GM08714 (cell line): ENCODE data around the gene CAMK2D.

ENCODE experiments used
- H3K4me3 ChIP-seq: fragments of 200-500 bp; sonication (Bioruptor generic); 2 replicates; pipeline ENCODE4 v1.5.1; 2014; ENCODE audit warnings: mild to moderate bottlenecking, low read length, inconsistent platforms
- ZNF274 ChIP-seq: IDR thresholded peaks from 2 replicates; pipeline ENCODE4 v1.6.1; 2012; ENCODE audit warnings: mild to moderate bottlenecking, low read depth, low read length

CAMK2D gene

GRCh38 chr4:113502906-113503305, 258.6 kb downstream of the CAMK2D start:
- no peak for TF ChIP-seq ZNF274
- H3K4me3 ChIP-seq: no peak overlapping the region

- no peak overlapping the region for H3K4me3 ChIP-seq
- TF ChIP-seq ZNF274: no peak
Observed at GRCh38 chr4:113502476-113502875, 259.1 kb downstream of the CAMK2D start.

GRCh38 chr4:113500424-113500823, 261.1 kb downstream of the CAMK2D start:
- H3K4me3 ChIP-seq: no peak overlapping the region
- no peak for TF ChIP-seq ZNF274

- no peak for TF ChIP-seq ZNF274
- no peak overlapping the region for H3K4me3 ChIP-seq
Observed at GRCh38 chr4:113499696-113500095, 261.8 kb downstream of the CAMK2D start.

- no peak for TF ChIP-seq ZNF274
Observed at GRCh38 chr4:113499166-113499565, 262.4 kb downstream of the CAMK2D start.

GRCh38 chr4:113497154-113497884, 264.2 kb downstream of the CAMK2D start:
- TF ChIP-seq ZNF274: no peak
- H3K4me3 ChIP-seq: no peak overlapping the region

More at GRCh38 chr4:113499166-113499565, 262.4 kb downstream of the CAMK2D start:
- H3K4me3 ChIP-seq: no peak overlapping the region

DNA sequence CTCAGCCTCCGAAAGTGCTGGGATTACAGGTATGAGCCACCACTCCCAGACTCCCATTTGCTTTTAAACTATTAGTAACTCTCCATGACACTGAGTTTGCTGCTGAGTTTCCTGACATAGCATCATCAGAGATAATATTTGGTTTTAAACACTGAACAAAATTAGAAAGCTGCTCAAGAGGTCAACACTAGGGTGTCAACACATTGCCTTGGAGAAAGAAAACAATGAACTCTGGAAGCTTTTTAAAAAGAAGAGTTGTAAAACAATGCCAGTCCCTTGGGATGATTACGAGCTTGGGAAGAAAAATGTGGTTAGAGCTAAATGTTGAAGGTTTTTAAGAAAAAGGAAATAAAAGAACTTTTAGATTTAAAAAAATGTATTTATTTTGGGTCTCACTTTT, 264.8 kb downstream of the CAMK2D start:
- H3K4me3 ChIP-seq: no peak overlapping the region
- no peak for TF ChIP-seq ZNF274

DNA sequence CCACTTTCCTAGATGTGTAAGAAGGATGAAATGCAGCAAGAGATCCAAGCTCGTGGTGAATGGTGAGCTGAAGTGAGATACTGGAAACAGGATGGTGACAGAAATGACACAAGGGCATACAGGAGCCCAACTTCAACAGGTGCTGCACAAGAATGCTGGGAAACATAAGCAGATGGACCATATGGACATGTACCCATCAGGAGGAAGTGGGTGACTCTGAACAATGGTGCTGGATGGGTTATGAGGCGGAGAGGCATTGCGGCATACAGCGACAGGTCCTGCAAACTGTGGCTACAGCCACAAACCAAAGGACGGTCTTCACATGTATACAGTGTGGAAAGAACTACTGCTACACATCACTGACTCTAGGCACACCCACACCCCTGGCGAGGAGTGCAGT, 265.7 kb downstream of the CAMK2D start:
- H3K4me3 ChIP-seq: no peak overlapping the region
- no peak for TF ChIP-seq ZNF274

- no peak for TF ChIP-seq ZNF274
- H3K4me3 ChIP-seq: no peak overlapping the region
Observed at GRCh38 chr4:113483131-113483530, 278.4 kb downstream of the CAMK2D start.

DNA sequence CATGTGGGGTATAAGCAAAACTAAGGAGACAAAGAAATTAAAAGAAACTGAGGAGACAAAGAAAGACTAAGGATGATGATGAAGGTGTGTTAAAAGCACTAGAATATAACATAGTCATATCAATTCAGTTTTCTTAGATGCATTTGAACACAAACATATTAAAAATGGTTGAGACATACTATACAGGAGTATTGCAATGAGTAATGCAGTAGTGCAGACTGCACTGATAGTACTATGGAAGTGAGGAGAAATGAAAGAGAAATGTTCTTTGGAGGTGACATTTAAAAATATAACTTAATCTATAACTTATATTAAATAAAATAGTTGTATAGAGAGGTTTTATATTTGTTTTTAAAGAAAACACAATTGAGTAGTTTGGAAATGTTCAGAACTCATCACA, 279.2 kb downstream of the CAMK2D start:
- no peak for TF ChIP-seq ZNF274
- H3K4me3 ChIP-seq: no peak overlapping the region

- no peak overlapping the region for H3K4me3 ChIP-seq
- TF ChIP-seq ZNF274: no peak
Observed at GRCh38 chr4:113481820-113482219, 279.7 kb downstream of the CAMK2D start.

DNA sequence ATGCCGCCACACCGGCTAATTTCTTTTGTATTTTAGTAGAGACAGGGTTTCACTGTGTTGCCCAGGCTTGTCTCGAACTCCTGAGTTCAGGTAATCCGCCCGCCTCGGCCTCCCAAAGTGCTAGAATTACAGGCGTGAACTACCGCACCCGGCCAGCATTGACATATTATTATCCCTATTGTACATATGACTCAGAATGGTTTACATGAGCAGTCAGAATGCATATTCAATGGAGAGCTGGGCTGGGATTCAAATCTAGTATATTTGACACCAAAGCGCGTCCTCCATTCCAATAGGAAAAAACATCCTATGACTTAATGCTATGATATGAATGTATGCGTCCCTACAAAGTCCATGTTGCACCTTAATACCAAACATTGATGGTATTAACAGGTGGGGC, 281.4 kb downstream of the CAMK2D start:
- H3K4me3 ChIP-seq: no peak overlapping the region
- no peak for TF ChIP-seq ZNF274

- H3K4me3 ChIP-seq: no peak overlapping the region
- no peak for TF ChIP-seq ZNF274
Observed at GRCh38 chr4:113478032-113478431, 283.5 kb downstream of the CAMK2D start.

DNA sequence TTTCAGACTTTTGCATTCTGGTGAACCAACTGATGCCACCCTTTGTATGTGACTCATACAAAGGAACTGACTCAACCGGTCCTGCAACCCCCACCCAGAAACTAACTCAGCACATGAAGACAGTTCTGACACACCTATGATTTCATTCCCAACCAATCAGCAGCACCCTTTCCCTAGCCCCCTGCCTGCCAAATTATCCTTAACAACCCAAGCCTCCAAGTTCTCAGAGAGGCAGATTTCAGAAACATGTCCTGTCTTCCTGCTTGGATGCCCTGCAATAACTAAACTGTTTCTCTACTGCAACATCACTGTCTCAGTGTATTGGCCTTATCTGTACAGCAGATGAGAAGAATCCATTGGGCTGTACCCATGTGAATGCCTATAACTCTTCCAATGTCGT, 284.7 kb downstream of the CAMK2D start:
- H3K4me3 ChIP-seq: no peak overlapping the region
- no peak for TF ChIP-seq ZNF274

GRCh38 chr4:113474017-113474416, 287.5 kb downstream of the CAMK2D start:
- TF ChIP-seq ZNF274: no peak
- H3K4me3 ChIP-seq: no peak overlapping the region

DNA sequence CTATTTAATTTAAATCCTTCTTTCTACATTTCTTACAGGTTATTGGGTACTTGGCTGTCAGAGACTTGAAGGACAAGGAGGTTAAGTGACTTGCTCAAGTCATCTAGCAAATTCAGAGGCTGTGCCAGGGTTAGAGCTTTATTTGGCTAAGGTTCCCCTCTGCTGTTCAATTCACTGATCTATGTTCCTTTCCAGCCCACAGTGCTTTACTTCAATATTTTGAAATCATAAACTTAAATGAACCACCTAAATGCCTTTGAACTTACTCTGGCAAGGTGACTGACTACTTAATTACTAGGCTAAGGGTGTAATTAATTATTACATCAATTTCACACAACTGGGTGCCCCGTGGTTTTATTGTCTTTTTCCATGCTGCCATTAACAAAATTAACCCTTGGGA, 288.7 kb downstream of the CAMK2D start:
- no peak overlapping the region for H3K4me3 ChIP-seq
- TF ChIP-seq ZNF274: no peak
